HS-5 (cell line): ENCODE measurements around the gene SESN2.

Experiments
- DNase-seq: peaks from one replicate; pipeline ENCODE4 v3.0.0-alpha.2; 2012; ENCODE audit warnings: low read depth

SESN2 gene

GRCh38 chr1:28282426-28283407, 23.4 kb downstream of the SESN2 start:
- DNase-seq = no peak

GRCh38 chr1:28286111-28286510, 26.8 kb downstream of the SESN2 start:
- no peak for DNase-seq

- DNase-seq = no peak
Measured at GRCh38 chr1:28288487-28288886, 29.2 kb downstream of the SESN2 start.

DNA sequence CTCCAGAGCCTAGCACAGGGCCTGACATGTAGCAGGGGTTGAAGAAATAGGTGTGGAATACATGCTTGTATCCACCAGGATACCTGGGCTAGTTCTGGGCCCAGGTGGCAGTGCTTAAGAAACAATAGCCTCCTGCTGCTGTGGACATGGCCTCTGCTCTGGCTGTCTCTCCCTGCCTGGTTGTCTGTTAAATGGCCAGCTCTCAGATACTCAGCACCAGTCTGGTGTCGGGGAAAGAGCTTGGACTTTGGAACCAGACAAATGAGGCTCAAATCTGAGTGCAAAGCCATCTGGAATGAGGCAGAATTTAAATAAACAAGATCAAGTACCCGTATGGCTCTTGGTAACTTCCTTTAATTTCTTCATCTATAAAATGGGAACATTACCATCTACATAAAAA, 31.5 kb downstream of the SESN2 start:
- DNase-seq = no peak

DNA sequence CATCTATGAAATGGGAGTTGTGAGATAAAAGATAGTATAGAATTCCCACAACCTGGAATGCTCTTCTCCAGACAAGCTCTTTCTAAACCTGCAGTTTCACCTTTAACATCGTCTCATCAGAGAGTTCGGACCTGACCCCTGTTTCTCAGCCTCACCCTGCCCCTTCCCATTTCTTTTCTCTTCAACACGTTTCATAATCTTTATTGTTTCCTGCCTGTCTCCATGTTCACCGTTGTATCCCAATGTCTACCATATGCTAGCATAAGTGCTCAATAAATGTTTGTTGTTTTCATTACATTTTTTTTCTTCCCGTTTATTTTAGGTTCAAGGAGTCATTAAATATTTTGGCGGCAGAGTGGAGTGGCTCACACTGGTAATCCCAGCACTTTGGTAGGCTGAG, 32.4 kb downstream of the SESN2 start:
- no peak for DNase-seq

GRCh38 chr1:28295936-28296335, 36.6 kb downstream of the SESN2 start:
- DNase-seq = no peak

DNA sequence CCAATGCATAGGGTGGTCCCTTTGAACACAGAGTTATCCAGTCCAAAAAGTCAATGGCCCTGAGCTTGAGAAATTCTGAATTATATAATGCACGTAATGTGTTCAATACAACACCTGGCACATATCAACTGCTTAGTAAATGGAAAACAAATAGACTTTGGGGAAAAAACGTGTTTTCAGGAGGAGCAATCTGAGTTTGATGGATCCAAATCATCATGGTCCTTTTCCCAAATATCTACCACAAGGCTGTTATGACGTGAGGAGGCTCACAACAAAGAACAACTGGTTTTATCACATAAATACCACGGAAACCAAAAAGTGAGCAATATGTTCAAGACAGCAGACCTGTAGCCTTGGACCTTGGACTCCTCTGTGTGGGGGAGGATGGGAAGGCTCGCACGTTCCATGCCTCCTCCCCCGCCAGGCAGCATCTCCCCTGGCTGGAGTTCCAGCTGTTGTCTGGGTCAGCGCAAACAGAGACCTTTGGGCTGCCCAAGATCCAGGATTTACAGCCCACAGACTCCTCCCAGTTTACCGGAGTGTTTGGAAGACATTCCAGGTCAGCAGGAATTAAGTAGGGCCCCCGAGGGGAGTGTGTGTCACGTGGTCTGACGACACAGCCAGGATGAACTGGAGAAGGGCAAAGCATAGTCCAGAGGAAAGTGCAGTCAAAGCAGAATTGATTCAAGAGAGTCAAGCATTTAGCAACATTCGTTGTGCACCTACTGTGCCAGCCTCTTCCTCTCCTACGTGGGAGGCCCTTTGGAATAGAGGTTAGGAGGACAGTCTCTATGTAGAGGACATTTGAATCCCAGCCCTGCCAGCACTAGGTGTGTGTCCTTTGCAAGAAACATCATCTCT, 37.3 kb downstream of the SESN2 start:
- DNase-seq = no peak

- no peak for DNase-seq
Measured at GRCh38 chr1:28297826-28298225, 38.5 kb downstream of the SESN2 start.

GRCh38 chr1:28298438-28298837, 39.1 kb downstream of the SESN2 start:
- DNase-seq = no peak

GRCh38 chr1:28301368-28302174, 42.3 kb downstream of the SESN2 start:
- DNase-seq = no peak

DNA sequence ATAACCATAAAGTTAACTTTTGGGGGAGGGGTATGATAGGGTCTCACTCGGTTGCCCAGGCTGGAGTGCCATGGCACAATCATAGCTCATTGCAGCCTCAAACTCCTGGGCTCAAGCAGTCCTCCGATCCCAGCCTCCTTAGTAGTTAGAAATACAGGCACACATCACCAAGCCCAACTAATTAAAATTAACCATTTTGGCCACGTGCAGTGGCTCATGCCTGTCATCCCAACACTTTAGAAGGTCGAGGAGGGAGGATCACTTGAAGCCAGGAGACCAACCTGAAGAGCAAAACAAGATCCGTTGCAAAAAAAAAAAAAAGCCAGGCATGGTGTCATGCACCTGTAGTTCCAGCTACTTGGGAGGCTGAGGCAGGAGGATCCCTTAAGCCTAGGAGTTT, 42.9 kb downstream of the SESN2 start:
- no peak for DNase-seq

- DNase-seq = no peak
Measured at GRCh38 chr1:28306301-28306949, 47.1 kb downstream of the SESN2 start.

DNA sequence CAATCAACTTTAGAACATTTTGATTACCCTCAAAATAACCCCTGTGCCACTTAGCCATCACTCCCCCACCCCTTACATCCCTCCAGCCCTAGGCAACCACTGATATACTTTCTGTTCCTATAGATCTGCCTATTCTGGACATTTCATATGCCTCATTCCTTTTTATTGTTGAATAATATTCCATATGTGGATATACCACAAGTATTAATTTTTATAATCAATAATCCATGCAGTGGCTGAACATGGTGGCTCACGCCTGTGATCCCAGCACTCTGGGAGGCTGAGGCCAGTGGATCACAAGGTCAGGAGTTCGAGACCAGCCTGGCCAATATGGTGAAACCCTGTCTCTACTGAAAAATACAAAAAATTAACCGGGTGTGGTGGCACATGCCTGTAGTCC, 49.4 kb downstream of the SESN2 start:
- no peak for DNase-seq

- DNase-seq = no peak
Measured at GRCh38 chr1:28309702-28310101, 50.4 kb downstream of the SESN2 start.

GRCh38 chr1:28313702-28314546, 54.6 kb downstream of the SESN2 start:
- DNase-seq = no peak

DNA sequence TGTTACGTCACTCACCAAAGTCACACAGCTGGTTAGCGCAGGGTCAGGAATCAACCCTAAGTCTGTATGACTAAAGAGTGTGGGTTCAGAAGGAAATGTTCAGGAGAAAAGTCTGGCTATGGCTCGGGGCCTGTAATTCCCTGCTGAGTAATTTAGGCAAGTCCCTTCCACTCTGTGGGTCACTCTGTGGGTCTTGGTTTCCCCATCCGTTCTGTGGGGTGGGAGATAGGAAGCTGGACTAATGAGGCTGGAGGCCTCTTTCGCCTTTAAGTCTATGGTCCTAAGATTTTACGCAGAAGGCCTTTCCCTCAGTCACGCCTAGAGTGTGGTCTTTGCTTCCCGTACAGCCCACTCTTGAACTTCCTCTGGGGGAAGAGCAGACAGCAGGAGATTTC, 55.2 kb downstream of the SESN2 start:
- no peak for DNase-seq

GRCh38 chr1:28317014-28317413, 57.7 kb downstream of the SESN2 start:
- no peak for DNase-seq

GRCh38 chr1:28322194-28322593, 62.9 kb downstream of the SESN2 start:
- no peak for DNase-seq

DNA sequence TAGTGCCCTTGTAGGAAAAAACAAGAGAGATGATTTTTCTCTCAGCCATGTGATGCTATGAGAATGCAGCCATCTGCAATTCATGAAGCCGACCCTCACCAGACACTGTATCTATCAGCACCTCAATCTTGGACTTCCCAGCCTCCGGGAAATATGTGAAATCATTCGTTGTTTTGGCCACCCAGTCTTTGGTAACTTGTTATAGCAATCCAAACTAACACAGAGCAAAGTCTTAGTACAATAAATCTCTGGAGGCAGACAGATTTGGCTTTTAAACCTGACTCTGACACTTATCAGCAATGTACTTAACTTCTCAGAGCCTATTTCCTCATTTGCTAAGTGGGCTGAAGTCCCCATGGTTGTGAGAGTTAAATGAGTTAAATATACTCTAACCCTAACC, 64.4 kb downstream of the SESN2 start:
- DNase-seq = no peak

DNA sequence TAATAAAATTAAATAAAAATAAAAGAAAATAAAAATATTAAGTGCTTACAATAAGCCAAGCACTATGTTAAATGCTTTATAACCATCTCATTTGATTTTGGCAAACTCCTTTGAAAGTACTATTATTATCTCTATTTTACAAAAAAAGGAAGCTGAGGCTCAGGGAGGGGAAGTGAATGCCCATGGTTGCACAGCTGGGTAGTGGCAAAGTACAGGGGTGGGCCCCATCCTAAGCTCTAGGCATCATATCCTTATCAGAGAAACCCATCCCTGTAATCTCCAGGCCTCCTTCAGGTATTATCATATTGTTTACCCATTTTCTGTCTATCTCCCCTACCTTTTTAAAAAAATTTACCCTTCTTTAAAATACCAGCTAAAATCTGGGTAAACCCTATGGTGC, 67.2 kb downstream of the SESN2 start:
- DNase-seq = no peak

- DNase-seq = peak; percentile 61
Measured at GRCh38 chr1:28326984-28327383, 67.7 kb downstream of the SESN2 start.
